ENCODE data around the gene LANCL2. TPM values are rescaled to one million over a fixed set of nuclear protein-coding genes. Genes with fewer than 3 reads are reported as not detected.
"Not testable (repeated sequence)": the region's sequence is repeated elsewhere in the genome, so short reads cannot be mapped to it uniquely, and the experiment has no call there.

The LANCL2 gene
- 17.0 TPM for total RNA-seq

GRCh38 chr7:55365205-55365674, at the start of gene LANCL2:
TSS of gene LANCL2 (plus strand) at chr7:55365337. CDS start at chr7:55366026, 689 bp downstream.
- DNase-seq (ENCODE audit: low read depth in 2 of 3, low spot score in 2 of 3): peak in 2 of 3 donors; percentile 42 to 76

DNA sequence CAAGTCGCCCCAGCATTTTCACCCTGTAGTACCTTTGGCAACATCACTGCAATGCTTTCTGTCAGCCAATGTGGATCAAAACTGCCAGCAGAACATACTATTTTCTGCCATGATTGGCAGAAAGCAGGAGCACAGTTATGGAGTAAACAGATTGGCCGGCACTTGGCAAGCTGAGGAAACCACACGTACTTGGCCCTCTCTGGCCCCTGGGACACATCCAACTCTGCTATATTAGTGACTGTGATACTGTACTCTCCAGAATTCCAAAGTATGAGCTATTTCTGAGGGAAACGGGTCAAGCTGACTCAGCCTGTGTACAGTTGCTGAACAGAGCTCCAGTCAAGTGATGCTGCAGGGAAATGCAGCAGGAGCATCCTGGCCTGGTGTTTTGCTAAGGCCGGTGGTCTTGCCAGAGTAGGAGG, 39.8 kb upstream of the LANCL2 start:
- DNase-seq (ENCODE audit: low read depth in 2 of 3, low spot score in 2 of 3): no peak

- no peak for DNase-seq (ENCODE audit: low read depth in 2 of 3, low spot score in 2 of 3)
Measured at GRCh38 chr7:55326081-55326835, 38.9 kb upstream of the LANCL2 start.

DNA sequence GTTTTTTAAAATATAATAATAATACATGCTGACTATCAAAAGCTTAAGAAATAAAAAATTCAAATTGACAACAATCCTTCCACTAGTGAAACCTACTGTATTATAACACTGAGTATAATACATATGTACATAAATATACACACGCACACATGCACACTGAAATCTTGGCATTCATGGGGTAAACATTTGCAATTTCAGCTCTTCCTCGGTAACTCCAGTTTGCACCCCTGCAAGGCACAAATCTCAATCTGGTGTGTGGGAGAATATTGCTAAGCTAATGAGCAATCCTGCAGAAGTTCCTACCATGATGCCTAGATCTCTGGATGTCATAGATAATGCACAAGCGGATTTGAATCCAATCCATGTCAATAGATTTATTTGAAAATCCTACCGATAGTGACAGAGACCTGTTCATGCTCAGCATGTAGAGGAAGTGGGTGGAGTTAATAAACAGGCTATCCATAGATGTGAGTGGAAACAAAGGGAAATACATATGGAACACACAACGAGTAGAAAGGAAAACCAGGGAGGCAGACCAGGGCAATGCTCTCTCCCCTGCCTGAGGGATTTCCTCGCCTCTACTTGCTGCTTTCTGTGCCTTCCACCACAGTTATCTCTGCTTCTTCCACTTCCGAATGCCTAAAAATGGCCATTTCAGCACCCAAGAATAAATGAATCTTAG, 38.1 kb upstream of the LANCL2 start:
- no peak for DNase-seq (ENCODE audit: low read depth in 2 of 3, low spot score in 2 of 3)

DNA sequence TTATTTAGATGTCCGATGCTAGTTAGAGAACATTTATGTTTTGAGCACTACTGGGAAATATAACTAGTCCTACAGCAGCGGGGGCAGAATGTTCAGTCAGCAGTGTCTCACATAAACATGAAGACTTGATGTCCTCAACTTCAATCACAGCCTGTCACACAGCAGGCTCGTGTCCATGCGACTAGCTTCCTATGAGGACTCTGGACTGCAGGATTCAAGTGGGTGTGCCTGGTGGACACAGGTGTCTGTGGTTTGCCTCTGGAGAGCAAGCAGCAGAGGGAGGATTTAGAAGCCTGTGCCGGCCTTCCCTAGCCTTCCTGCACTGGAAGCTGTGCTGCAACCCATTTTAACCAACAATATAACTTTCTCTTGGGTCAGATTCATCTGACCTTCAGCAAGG, 30.0 kb upstream of the LANCL2 start:
- DNase-seq (ENCODE audit: low read depth in 2 of 3, low spot score in 2 of 3): no peak

- no peak for DNase-seq (ENCODE audit: low read depth in 2 of 3, low spot score in 2 of 3)
Measured at GRCh38 chr7:55335786-55336185, 29.4 kb upstream of the LANCL2 start.

DNA sequence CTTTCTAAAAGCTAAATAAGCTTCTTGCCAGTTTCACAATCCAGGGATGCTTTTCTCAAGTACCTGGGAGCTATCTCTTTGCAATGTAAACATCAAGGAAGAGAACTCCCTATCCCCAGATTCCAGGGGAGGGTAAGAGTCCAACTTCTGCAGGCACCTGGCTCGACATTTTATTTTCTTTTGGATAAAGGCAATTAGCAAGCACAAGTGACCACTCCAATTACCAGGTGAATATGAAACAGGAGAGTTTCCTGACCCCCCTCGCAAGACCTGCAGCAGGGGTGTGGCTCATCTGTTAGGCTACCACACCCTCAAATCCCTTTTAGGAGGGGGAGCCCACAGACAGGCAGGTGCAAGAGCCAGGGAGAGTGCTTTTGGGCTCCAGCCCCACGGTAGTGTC, 28.6 kb upstream of the LANCL2 start:
- no peak for DNase-seq (ENCODE audit: low read depth in 2 of 3, low spot score in 2 of 3)

DNA sequence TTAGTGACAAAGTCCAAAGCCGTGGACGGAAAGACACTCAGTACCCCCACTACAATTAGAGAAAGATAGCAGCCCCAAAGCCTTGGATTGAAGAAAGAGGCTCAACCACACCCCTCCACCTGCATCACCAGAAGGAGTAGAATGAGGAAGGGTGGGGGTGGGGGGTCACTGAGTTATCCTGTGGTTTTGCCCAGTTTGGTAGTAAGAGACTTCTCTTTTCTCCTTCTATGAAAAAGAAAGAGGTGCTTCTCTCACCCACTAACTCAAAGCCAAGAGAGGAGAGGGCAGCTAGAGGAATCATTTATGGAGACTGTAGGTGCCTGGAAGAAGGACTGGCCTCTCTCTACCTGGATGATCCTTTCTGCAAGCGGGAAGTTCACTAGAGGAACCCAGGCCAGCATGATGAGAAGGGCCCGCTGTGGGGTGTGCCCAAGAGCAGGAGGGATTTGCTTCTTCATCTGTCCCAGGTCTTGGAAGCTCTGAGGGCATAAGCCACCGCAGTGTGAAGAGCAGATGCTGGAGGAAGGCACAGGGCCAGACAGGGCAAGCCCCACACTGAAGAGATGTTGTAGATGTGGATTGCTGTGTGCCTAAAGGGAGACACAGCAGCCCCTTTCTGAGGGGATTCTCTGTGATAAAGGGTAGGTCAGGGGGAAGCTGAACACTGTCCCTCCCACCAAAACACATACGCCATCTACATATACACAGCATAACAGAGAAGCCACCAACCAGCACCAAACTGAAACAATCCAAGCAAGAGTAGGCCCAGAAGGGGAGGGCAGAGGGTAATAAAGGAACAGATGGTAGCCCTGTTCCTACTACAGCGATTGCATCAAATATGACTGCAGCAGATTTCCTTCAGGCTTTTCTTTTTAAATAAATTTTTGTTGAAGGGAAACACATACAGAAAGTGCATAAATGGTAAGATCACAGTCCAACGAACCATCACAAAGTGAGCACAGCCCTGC, 25.8 kb upstream of the LANCL2 start:
- no peak for DNase-seq (ENCODE audit: low read depth in 2 of 3, low spot score in 2 of 3)

GRCh38 chr7:55342216-55342871, 22.8 kb upstream of the LANCL2 start:
- DNase-seq (ENCODE audit: low read depth in 2 of 3, low spot score in 2 of 3): no peak

GRCh38 chr7:55343002-55343781, 21.9 kb upstream of the LANCL2 start:
- no peak for DNase-seq (ENCODE audit: low read depth in 2 of 3, low spot score in 2 of 3)

DNA sequence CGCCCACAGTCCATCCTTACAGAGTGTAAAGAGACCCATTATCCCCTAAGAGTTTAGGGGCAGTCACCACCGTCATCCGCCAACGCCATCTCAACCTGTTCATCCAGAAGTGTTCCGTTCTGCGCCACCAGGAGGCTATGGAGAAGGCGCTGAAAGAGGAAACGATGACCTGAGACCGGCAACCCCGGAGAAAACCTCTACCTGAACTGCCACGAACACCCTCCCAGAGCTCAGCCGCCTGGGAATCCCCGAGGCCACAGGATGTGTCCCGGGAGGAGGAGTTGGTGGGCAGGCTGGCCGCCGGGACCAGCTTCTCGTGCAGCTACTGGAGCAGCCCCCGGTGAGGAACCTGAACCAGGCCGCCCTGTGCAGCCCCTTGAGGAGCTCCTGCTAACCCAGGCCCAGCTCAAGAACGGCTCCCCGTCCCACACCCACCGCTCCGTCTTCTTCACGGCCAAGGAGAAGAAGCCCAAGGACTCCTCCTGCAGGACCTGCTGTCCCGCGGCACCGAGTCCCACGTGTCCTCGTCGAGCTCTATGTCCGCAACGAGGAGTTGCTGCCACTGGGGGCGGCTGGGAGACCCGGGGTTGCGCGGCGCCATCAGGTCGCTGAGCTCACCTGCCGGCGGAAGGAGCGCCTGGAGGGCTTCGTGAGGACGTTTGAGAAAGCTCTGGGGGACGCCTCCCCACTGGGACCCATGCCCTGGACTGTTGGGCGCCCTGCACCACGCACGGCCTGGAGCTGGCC, 21.1 kb upstream of the LANCL2 start:
- DNase-seq (ENCODE audit: low read depth in 2 of 3, low spot score in 2 of 3): no peak

DNA sequence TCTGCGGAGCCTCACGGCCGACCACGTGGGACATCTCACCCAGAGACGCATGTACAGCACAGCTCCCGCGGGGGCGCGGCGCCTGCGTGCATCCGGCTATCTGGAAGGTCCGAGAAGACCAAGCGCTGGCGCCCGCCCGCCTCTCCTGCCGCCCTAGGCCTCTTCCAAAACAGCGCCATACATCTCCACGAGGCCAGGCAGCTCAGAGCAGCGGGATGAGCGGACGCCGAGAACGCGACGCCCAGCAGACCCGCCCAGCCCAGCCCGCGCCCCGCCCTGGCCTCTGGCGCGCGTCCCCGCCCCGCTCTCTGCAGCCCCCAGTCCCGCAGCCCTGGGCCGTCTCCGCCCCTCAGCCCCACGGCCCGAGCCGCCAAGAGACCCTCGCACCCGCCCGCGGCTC, 20.3 kb upstream of the LANCL2 start:
- DNase-seq (ENCODE audit: low read depth in 2 of 3, low spot score in 2 of 3): no peak

GRCh38 chr7:55345292-55345691, 19.8 kb upstream of the LANCL2 start:
- DNase-seq (ENCODE audit: low read depth in 2 of 3, low spot score in 2 of 3): no peak

GRCh38 chr7:55348502-55348901, 16.6 kb upstream of the LANCL2 start:
- DNase-seq (ENCODE audit: low read depth in 2 of 3, low spot score in 2 of 3): no peak

DNA sequence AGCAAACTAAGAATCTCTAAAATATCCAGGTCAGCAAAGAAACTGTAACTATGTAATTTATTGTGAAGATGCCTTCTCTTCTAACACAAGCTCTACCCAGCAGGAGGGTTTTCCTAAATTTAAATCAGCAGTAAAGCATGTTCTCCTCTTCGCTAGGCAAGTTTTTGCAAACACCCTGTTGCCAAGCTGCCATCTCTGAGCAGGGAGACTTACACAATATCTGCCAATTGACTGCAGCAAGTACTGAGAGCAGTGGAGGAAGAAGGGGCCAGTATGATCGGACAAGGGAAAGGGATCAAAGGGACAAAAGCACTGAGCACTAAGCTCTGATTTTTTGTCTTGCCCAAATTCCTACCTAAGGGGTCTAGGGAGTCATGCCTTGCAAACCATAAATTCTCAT, 16.0 kb upstream of the LANCL2 start:
- no peak for DNase-seq (ENCODE audit: low read depth in 2 of 3, low spot score in 2 of 3)

DNA sequence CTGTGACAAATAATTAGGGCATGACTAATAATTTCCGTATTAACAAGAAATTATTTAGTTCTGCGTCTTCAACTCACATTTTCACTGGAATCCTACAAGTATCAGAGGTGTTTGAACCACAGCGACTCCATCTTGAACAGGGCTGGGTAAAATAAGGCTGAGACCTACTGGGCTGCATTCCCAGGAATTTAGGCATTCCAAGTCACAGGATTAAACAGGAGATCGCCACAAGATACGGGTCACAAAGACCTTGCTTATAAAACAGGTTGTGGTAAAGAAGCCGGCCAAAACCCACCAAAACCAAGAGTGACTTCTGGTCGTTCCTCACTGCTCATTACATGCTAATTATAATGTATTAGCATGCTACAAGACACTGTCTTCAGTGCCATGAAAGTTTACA, 14.9 kb upstream of the LANCL2 start:
- no peak for DNase-seq (ENCODE audit: low read depth in 2 of 3, low spot score in 2 of 3)

- DNase-seq (ENCODE audit: low read depth in 2 of 3, low spot score in 2 of 3): no peak
Measured at GRCh38 chr7:55351263-55351662, 13.9 kb upstream of the LANCL2 start.

DNA sequence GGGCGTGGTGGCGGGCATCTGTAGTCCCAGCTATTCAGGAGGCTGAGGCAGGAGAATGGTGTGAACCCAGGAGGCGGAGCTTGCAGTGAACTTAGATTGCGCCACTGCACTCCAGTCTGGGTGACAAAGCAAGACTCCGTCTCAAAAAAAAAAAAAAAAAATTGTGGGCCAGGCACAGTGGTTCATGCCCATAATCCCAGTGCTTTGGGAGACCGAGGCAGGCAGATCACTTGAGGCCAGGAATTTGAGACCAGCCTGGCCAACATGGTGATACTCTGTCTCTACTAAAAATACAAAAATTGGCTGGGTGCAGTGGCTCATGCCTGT, 12.2 kb upstream of the LANCL2 start:
- not testable (repeated sequence) for DNase-seq (ENCODE audit: low read depth in 2 of 3, low spot score in 2 of 3)

GRCh38 chr7:55360486-55360885, 4.7 kb upstream of the LANCL2 start:
- no peak for DNase-seq (ENCODE audit: low read depth in 2 of 3, low spot score in 2 of 3)
